ENCODE measurements around the gene TMEM175. TPM values are rescaled to one million over a fixed set of nuclear protein-coding genes. Genes with fewer than 3 reads are reported as not detected.
A peak's percentile ranks its signal among the peaks of the same experiment; 100 is the strongest.
"Not testable (repeated sequence)": the region's sequence is repeated elsewhere in the genome, so short reads cannot be mapped to it uniquely, and the experiment has no call there.

Gene TMEM175
- total RNA-seq, 3 donors from 2014 or later = 26.2 to 32.2 (median 28.2) TPM

GRCh38 chr4:973431-974397 lies 41.5 kb downstream of the TMEM175 start, which contains the start of gene DGKQ:
TSS of gene DGKQ (minus strand) at chr4:973569. CDS start at chr4:973482, 87 bp downstream.
- Histone ChIP-seq H3K27ac (peak within 1 kb of the TSS; percentile 20 to 56), H3K36me3 (no peaks in the 10 kb centered on the region), H3K4me3 (peak within 1 kb of the TSS; percentile 82 to 97 (median 84)), H3K27me3 (no peaks in the 10 kb centered on the region), H3K4me1 (peaks cover 16% of the 10 kb centered on the region in 2 donors), H3K9me3 (no peaks in the 10 kb centered on the region)
- TF ChIP-seq POLR2AphosphoS5 (IDR thresholded peaks at IDR 0.05) = no peak
- TF ChIP-seq POLR2A (IDR thresholded peaks at IDR 0.05) = no peak
- TF ChIP-seq, protein P1, sequence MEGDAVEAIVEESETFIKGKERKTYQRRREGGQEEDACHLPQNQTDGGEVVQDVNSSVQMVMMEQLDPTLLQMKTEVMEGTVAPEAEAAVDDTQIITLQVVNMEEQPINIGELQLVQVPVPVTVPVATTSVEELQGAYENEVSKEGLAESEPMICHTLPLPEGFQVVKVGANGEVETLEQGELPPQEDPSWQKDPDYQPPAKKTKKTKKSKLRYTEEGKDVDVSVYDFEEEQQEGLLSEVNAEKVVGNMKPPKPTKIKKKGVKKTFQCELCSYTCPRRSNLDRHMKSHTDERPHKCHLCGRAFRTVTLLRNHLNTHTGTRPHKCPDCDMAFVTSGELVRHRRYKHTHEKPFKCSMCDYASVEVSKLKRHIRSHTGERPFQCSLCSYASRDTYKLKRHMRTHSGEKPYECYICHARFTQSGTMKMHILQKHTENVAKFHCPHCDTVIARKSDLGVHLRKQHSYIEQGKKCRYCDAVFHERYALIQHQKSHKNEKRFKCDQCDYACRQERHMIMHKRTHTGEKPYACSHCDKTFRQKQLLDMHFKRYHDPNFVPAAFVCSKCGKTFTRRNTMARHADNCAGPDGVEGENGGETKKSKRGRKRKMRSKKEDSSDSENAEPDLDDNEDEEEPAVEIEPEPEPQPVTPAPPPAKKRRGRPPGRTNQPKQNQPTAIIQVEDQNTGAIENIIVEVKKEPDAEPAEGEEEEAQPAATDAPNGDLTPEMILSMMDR (IDR thresholded peaks at IDR 0.05) = no peak
- intact Hi-C loops (cut with DNase I; ENCODE audit: low total_unique reads) = no loop called here
- peak; percentile 81 to 86 for DNase-seq (ENCODE audit: low spot score in 2 of 2)

DNA sequence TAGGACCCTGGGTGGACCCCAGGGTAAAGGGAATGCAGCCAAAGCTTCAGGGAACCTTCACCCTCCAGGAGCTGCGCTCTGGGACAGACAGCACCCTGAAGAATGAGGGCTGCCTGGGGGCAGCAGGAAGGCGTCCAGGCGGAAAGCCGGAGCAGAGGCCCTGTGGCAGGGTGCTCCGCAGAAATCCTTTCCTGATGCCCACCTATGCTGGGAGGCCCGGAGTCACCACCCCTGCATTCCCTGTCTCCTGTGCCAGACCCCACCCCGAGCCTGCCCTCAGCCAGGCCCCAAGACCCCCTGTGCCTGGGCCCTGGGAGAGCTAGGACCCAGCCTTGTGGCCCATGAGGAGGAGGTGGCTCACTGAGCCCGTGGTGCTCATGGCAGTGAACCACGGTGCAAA lies 42.4 kb downstream of the TMEM175 start:
- Histone ChIP-seq H3K4me3 (no peak overlapping the region), H3K4me1 (peaks cover 16% of the 10 kb centered on the region in 2 donors), H3K27ac (no peak overlapping the region), H3K36me3 (no peaks in the 10 kb centered on the region), H3K9me3 (no peaks in the 10 kb centered on the region), H3K27me3 (no peaks in the 10 kb centered on the region)
- TF ChIP-seq POLR2A (IDR thresholded peaks at IDR 0.05) = no peak
- TF ChIP-seq, protein P1 (IDR thresholded peaks at IDR 0.05) = no peak
- TF ChIP-seq POLR2AphosphoS5 (IDR thresholded peaks at IDR 0.05) = no peak
- no peak for DNase-seq (ENCODE audit: low spot score in 2 of 2)
- intact Hi-C loops (cut with DNase I; ENCODE audit: low total_unique reads) = no loop called here

- H3K27me3 ChIP-seq; intact Hi-C loops (cut with DNase I; ENCODE audit: low total_unique reads); H3K27ac ChIP-seq; DNase-seq (ENCODE audit: low spot score in 2 of 2); H3K36me3 ChIP-seq; H3K4me3 ChIP-seq; H3K9me3 ChIP-seq: not testable (repeated sequence)
- peaks cover 16% of the 10 kb centered on the region in 2 donors for H3K4me1 ChIP-seq
Measured at GRCh38 chr4:976016-976415, 43.8 kb downstream of the TMEM175 start.

DNA sequence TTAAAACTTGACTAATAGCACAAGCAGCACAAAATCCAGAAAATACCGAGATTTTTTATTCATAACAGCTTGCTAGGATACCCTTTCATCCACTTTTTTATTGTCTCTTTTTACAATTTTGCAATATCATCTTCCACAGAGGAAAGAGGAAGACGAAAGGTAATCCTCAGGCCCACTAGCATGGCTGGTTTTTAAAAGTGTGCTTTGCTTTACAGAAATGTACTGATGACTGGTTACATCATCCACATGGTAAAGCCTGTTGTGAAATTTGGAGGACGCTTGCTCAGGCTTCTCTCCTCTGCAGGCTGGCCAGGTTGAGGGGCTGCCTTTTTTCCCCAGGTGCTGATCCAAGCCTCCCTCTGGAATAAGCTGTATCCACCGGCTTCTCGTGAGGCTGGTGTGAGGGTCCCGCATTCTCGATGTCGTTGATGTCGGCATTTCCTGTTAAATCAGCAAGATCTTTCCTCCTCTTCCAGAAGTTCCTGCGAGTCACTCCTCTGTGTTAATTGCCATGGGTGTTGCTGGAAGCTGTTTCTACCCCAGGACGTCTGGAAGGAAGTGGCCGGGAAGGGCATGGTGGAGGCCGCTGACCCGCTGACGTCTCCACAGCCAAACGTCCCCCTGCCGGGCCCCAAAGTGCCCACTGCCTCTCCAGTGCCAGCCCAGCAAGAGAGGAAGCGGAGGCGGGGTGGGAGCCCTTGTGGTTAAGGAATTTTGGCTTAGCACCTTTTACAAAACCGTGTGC lies 46.9 kb downstream of the TMEM175 start:
- H3K36me3 ChIP-seq = no peaks in the 10 kb centered on the region
- no peaks in the 10 kb centered on the region for H3K9me3 ChIP-seq
- no peak for DNase-seq (ENCODE audit: low spot score in 2 of 2)
- no peak overlapping the region for H3K4me3 ChIP-seq
- H3K4me1 ChIP-seq = no peaks in the 10 kb centered on the region
- H3K27ac ChIP-seq = no peak overlapping the region
- TF ChIP-seq, protein P1 (IDR thresholded peaks at IDR 0.05) = no peak
- TF ChIP-seq POLR2A (IDR thresholded peaks at IDR 0.05) (no peak), POLR2AphosphoS5 (IDR thresholded peaks at IDR 0.05) (no peak)
- H3K27me3 ChIP-seq = no peaks in the 10 kb centered on the region
- intact Hi-C loops (cut with DNase I; ENCODE audit: low total_unique reads) = no loop called here

- intact Hi-C loops (cut with DNase I; ENCODE audit: low total_unique reads) = no loop called here
- H3K27me3 ChIP-seq = no peaks in the 10 kb centered on the region
- TF ChIP-seq POLR2AphosphoS5 (IDR thresholded peaks at IDR 0.05) (no peak), POLR2A (IDR thresholded peaks at IDR 0.05) (no peak)
- TF ChIP-seq, protein P1 (IDR thresholded peaks at IDR 0.05) = no peak
- no peaks in the 10 kb centered on the region for H3K36me3 ChIP-seq
- peaks cover 3 to 7% of the 10 kb centered on the region in 2 donors for H3K4me1 ChIP-seq
- no peak overlapping the region for H3K4me3 ChIP-seq
- H3K27ac ChIP-seq = no peak overlapping the region
- no peaks in the 10 kb centered on the region for H3K9me3 ChIP-seq
- no peak for DNase-seq (ENCODE audit: low spot score in 2 of 2)
Measured at GRCh38 chr4:982291-982690, 50.0 kb downstream of the TMEM175 start.

Measured in breast epithelium (tissue), 4 donors.